GM21528 (cell line): ENCODE measurements around the gene TSSK2.
"Not testable (repeated sequence)": the region's sequence is repeated elsewhere in the genome, so short reads cannot be mapped to it uniquely, and the experiment has no call there.

Experiments used
- ATAC-seq: cut with Tn5 transposase; IDR thresholded peaks from one replicate; pipeline ENCODE4 v1.9.1; 2021; ENCODE audit warnings: mild to moderate bottlenecking, moderate library complexity; ENCODE audit not compliant: unreplicated experiment, low FRiP score

TSSK2 gene

GRCh38 chr22:19130959-19131684 is at the start of gene TSSK2:
Gene TSSK2, plus strand, starts transcription at chr22:19131308. Its CDS starts 92 bp downstream, at chr22:19131400.
- ATAC-seq, result no peak

DNA sequence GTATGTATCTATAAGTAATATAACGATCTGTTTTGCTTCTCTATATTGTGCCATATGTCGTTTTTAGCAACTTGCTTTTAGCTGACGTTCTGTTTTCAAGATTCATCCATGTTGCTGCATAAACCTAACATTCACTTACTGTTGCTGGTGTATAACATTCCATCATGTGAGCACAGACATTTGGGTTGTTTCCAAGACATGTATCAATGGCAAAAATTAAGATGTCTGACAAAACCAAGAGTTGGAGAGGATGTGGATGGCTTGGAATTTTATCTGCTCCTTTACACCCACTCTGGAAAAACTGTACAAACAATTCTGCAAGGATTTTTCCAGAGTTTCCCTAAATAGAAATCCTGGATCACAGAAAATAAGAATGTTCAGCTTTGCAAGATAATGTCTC is 49.8 kb upstream of the TSSK2 start:
- ATAC-seq, result no peak

- ATAC-seq, result no peak
Measured at GRCh38 chr22:19082101-19082500, 49.0 kb upstream of the TSSK2 start.

- no peak for ATAC-seq
Measured at GRCh38 chr22:19082793-19083192, 48.3 kb upstream of the TSSK2 start.

DNA sequence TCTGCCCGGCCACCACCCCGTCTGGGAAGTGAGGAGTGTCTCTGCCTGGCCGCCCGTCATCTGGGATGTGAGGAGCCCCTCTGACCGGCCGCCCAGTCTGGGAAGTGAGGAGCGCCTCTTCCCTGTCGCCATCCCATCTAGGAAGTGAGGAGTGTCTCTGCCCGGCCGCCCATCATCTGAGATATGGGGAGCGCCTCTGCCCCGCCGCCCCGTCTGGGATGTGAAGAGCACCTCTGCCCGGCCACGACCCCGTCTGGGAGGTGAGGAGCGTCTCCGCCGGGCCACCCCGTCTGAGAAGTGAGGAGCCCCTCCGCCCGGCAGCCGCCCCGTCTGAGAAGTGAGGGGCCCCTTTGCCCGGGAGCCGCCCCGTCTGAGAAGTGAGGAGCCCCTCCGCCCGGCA is 47.0 kb upstream of the TSSK2 start:
- ATAC-seq, result not testable (repeated sequence)

DNA sequence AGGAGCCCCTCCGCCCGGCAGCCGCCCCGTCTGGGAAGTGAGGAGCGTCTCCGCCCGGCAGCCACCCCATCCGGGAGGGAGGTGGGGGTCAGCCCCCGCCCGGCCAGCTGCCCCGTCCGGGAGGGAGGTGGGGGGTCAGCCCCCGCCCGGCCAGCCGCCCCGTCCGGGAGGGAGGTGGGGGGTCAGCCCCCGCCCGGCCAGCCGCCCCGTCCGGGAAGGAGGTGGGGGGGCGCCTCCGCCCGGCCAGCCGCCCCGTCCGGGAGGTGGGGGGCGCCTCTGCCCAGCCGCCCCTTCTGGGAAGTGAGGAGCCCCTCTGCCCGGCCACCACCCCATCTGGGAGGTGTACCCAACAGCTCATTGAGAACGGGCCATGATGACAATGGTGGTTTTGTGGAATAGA is 46.5 kb upstream of the TSSK2 start:
- ATAC-seq, result not testable (repeated sequence)

GRCh38 chr22:19085233-19085718 is 45.8 kb upstream of the TSSK2 start:
- ATAC-seq, result no peak

- no peak for ATAC-seq
Measured at GRCh38 chr22:19086417-19086816, 44.7 kb upstream of the TSSK2 start.

- ATAC-seq, result no peak
Measured at GRCh38 chr22:19086896-19087295, 44.2 kb upstream of the TSSK2 start.

GRCh38 chr22:19088866-19089595 is 42.1 kb upstream of the TSSK2 start:
- ATAC-seq, result no peak

GRCh38 chr22:19090183-19090582 is 40.9 kb upstream of the TSSK2 start:
- no peak for ATAC-seq

GRCh38 chr22:19090586-19091127 is 40.5 kb upstream of the TSSK2 start:
- no peak for ATAC-seq

DNA sequence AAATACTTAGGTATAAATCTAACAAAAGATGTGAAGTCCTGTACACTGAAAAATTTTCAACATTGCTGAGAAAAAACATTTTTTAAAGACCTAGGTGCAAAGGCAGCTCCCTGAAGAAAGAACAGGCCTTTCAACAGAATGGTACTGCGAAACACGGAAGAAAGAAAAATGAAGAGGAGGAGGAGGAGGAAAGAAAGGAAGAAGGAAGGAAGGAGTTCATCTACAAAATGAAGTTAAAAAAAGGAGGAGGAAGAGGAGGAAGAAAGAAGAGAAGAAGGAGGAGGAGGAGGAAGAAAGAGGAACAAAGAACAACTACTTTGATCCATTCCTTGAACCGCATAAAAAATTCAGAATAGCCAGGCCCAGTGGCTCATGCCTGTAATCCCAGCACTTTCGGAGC is 38.4 kb upstream of the TSSK2 start:
- no peak for ATAC-seq

- no peak for ATAC-seq
Measured at GRCh38 chr22:19094393-19094997, 36.6 kb upstream of the TSSK2 start.

DNA sequence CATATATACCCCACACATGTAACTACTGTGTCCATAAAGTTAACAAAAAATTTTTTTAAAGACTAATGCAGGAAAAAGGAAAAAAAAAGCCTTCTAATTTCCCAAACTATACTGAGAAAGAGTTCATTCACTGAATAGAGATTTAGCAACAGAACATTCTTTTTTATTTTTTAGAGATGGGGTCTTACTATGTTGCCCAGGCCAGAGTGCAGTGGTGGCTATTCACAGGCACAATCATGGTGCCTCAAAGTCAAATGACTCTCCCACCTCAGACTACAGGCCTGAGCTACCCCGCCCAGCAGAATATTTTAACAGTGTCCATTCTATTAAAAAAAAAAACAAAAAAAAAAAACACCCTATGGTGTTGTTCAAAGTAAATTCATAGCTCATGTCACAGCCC is 34.6 kb upstream of the TSSK2 start:
- ATAC-seq, result no peak

- ATAC-seq, result no peak
Measured at GRCh38 chr22:19097518-19097917, 33.6 kb upstream of the TSSK2 start.

GRCh38 chr22:19098157-19098556 is 33.0 kb upstream of the TSSK2 start:
- ATAC-seq, result no peak

- no peak for ATAC-seq
Measured at GRCh38 chr22:19103880-19104821, 27.0 kb upstream of the TSSK2 start.

DNA sequence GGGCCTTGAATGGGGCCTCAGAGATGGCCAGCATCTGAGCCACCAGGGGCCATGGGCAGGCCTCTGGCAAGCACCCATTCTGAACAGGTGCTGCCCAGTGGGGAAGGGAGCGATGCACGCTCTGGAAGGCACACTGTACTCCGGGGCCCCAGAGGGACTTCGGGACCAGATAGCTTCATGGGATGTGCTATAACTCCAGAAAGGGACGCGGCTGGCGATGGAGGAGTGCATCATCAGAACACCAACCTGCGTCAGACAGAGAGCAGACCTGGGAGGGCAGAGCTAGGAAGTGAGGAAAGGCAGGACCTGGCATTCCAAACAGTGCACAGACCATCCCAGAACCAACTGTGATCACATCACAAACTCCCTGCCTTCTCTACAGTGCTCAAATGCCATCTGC is 25.7 kb upstream of the TSSK2 start:
- ATAC-seq, result no peak
